K562 (cell line): ENCODE results near the gene RNF150. TPM values are rescaled to one million over a fixed set of nuclear protein-coding genes. Genes with fewer than 3 reads are reported as not detected.

ENCODE experiments used
- ATAC-seq: fragments of 200-7000 bp; cut with Tn5 transposase; 3 replicates; pipeline ENCODE4 v1.9.1; 2020; ENCODE audit warnings: moderate library complexity
- BruUV-seq: library from RNA; stranded (reverse); fragments of 400-500 nt; replicated peaks from 2 replicates; lab custom pipeline; 2021; lab: Mats Ljungman, UMichigan
- CTCF ChIA-PET: fragments of 300-600 bp; formaldehyde crosslinking; extraction: SDS; loops from one replicate; lab custom pipeline; 2021; ENCODE audit warnings: low intra/inter-chr PET ratio; lab: Yijun Ruan, JAX
- POLR2A ChIA-PET: fragments of 300-600, 350-650 bp; sonication (Branson Sonifier 250); formaldehyde crosslinking; extraction: SDS; loops from one replicate; lab custom pipeline; 2021; ENCODE audit warnings: antibody characterized with exemption, inconsistent platforms; lab: Yijun Ruan, JAX
- DNase-seq, 4 experiments: peaks; one replicate each; pipeline versions ENCODE4 v3.0.0 to v3.0.0-alpha.2; 2011 to 2018; ENCODE audit warnings: low spot score in 3 of 4, mixed read lengths in 3 of 4; ENCODE audit errors: extremely low read depth in 1 of 4
- FAIRE-seq: peaks from 2 replicates; lab custom pipeline; 2011; peaks lifted over from hg19 to GRCh38; lab: Jason Lieb, UNC
- H2AFZ ChIP-seq: 2 replicates; pipeline ENCODE4 v1.6.0; 2011; ENCODE audit warnings: low read depth, low read length, control low read depth, inconsistent platforms
- H3K27ac ChIP-seq: fragments of 200-600 bp; 3 replicates; pipeline ENCODE4 v1.8.0; 2011; ENCODE audit warnings: low read depth, mild to moderate bottlenecking, control low read depth, inconsistent platforms, low read length, moderate library complexity, mixed read lengths; ENCODE audit errors: extremely low read depth
- H3K27me3 ChIP-seq, 2 experiments: fragments of 300-600 bp in 1 of 2; 2 replicates in 1 of 2; 3 replicates in 1 of 2; pipeline versions ENCODE4 v1.6.0 to v1.8.0; 2011; ENCODE audit warnings: inconsistent platforms in 2 of 2, low read length in 2 of 2, mild to moderate bottlenecking in 1 of 2, mixed read lengths in 1 of 2, moderate library complexity in 1 of 2; ENCODE audit not compliant: control insufficient read depth in 2 of 2, insufficient read depth in 2 of 2
- H3K36me3 ChIP-seq: fragments of 300-600 bp; 3 replicates; pipeline ENCODE4 v1.8.0; 2011; ENCODE audit warnings: mild to moderate bottlenecking, low read length, inconsistent platforms; ENCODE audit not compliant: control insufficient read depth, insufficient read depth
- H3K4me1 ChIP-seq, 2 experiments: fragments of 200-600 bp in 1 of 2; replicated peaks in 1 of 2; 2 replicates in 1 of 2; 3 replicates in 1 of 2; pipeline versions ENCODE4 v1.5.1 to v1.8.0; 2011; ENCODE audit warnings: inconsistent platforms in 2 of 2, low read length in 2 of 2, mild to moderate bottlenecking in 1 of 2, mixed read lengths in 1 of 2, moderate library complexity in 1 of 2; ENCODE audit not compliant: control insufficient read depth in 2 of 2, insufficient read depth in 2 of 2
- H3K4me2 ChIP-seq: 2 replicates; pipeline ENCODE4 v1.6.1; 2011; ENCODE audit warnings: low read length, control low read depth, inconsistent platforms, mixed read lengths; ENCODE audit not compliant: insufficient read depth
- H3K4me3 ChIP-seq: fragments of 200-600 bp; sonication (generic), shearing (Covaris generic); 2 replicates; pipeline ENCODE4 v1.5.1; 2016; ENCODE audit warnings: control low read depth, inconsistent platforms
- H3K79me2 ChIP-seq: fragments of 200-600 bp; 3 replicates; pipeline ENCODE4 v1.8.0; 2011; ENCODE audit warnings: low read length, inconsistent platforms; ENCODE audit not compliant: control insufficient read depth, insufficient read depth
- H3K9ac ChIP-seq, 2 experiments: 2 replicates each; pipeline versions ENCODE4 v1.6.0 to v1.6.1; 2011; ENCODE audit warnings: low read depth in 2 of 2, low read length in 2 of 2, control low read depth in 1 of 2, inconsistent platforms in 1 of 2, mild to moderate bottlenecking in 1 of 2, mixed read lengths in 1 of 2; ENCODE audit not compliant: insufficient read depth in 1 of 2
- H3K9me1 ChIP-seq: one replicate; pipeline ENCODE4 v1.6.0; 2011; ENCODE audit warnings: inconsistent platforms, mild to moderate bottlenecking, low read length, moderate library complexity; ENCODE audit not compliant: control insufficient read depth, insufficient read depth
- H3K9me3 ChIP-seq: replicated peaks from 2 replicates; pipeline ENCODE4 v1.5.1; 2011; ENCODE audit warnings: low read depth, low read length, inconsistent platforms; ENCODE audit not compliant: control insufficient read depth, insufficient read depth
- H4K20me1 ChIP-seq: replicated peaks from 2 replicates; pipeline ENCODE4 v1.6.1; 2011; ENCODE audit warnings: low read length, inconsistent platforms, mixed read lengths; ENCODE audit not compliant: control insufficient read depth, insufficient read depth
- CEBPB ChIP-seq: fragments of 450-650 bp; IDR thresholded peaks from 2 replicates; pipeline ENCODE4 v1.6.1; 2016; ENCODE audit warnings: missing genetic modification characterization, missing compliant biosample characterization
- EGR1 ChIP-seq: fragments of 450-650 bp; conservative IDR thresholded peaks from 2 replicates; pipeline ENCODE4 v1.6.1; 2017; ENCODE audit warnings: mild to moderate bottlenecking
- HES1 ChIP-seq: fragments of 450-650 bp; IDR thresholded peaks from 2 replicates; pipeline ENCODE4 v1.6.1; 2016; ENCODE audit warnings: low read depth, mild to moderate bottlenecking, moderate library complexity
- NEUROD1 ChIP-seq: fragments of 150-350 bp; IDR thresholded peaks from 2 replicates; pipeline ENCODE4 v1.6.1; 2014; ENCODE audit warnings: borderline replicate concordance, low read length, low read depth; ENCODE audit not compliant: partially characterized antibody
- NFATC3 ChIP-seq: fragments of 450-650 bp; IDR thresholded peaks from 2 replicates; pipeline ENCODE4 v1.6.1; 2017; ENCODE audit warnings: mild to moderate bottlenecking
- SIRT6 ChIP-seq: IDR thresholded peaks from one replicate; pipeline ENCODE4 v1.6.1; 2012; ENCODE audit warnings: low read depth, mild to moderate bottlenecking, control low read depth, inconsistent platforms, low read length, moderate library complexity
- SMAD3 ChIP-seq: fragments of 450-650 bp; formaldehyde crosslinking; conservative IDR thresholded peaks from 2 replicates; pipeline ENCODE4 v1.4.0; 2020; ENCODE audit warnings: mild to moderate bottlenecking
- ZKSCAN3 ChIP-seq: fragments of 250-450 bp; sonication (Bioruptor Pico); IDR thresholded peaks from 2 replicates; pipeline ENCODE4 v1.4.0; 2020
- WGBS: fragments of 100-300 bp; shearing (Covaris generic); methylation state at CpG from one replicate; pipeline ENCODE4 v1.1.6; 2016; ENCODE audit warnings: low coverage, mixed read lengths; ENCODE audit not compliant: insufficient coverage; ENCODE audit errors: missing lambda C conversion rate; 5-methylcytosine and 5-hydroxymethylcytosine counted together
- in situ Hi-C: fragments of 300-500 bp; cut with MboI; formaldehyde crosslinking; loops from 4 replicates; pipeline ENCODE4 v1.15.0; 2018; ENCODE audit warnings: inconsistent platforms, mixed read lengths
- intact Hi-C: fragments of 100-400 bp; cut with micrococcal nuclease; formaldehyde crosslinking; loops from 2 replicates; pipeline ENCODE4 v1.14.2; 2022
- polyA plus RNA-seq, 8 experiments: library from polyadenylated mRNA; depleted of rRNA in 4 of 8; stranded (reverse) in 5 of 8; unstranded in 3 of 8; fragments of >200 nt; fragmentation: Nextera tagmentation in 2 of 8; fragmentation: Illumina TruSeq in 1 of 8; extraction: Ambion mirVana in 2 of 8; extraction: Trizol in 1 of 8; gene quantifications; 2 replicates each; pipeline versions ENCODE4 v1.2.1 to v1.2.3, GENCODE V29; 2011 to 2014; ENCODE audit warnings: inconsistent platforms in 1 of 8, missing spikeins in 1 of 8
- total RNA-seq, 7 experiments: library from RNA; depleted of rRNA in 6 of 7; stranded (reverse); fragments of >200 nt in 6 of 7; fragmentation: Illumina TruSeq in 2 of 7; extraction: Trizol in 2 of 7; gene quantifications; 2 replicates each; pipeline versions ENCODE4 v1.2.1 to v1.2.3, GENCODE V29; 2011 to 2021; ENCODE audit warnings: low replicate concordance in 1 of 7

The RNF150 gene
- total and polyA plus RNA-seq, 9 of the 15 experiments (the other 6 are each of a cell fraction or from before 2014, with no cell fraction given) = 0.09 TPM; not detected in 8

- no peak overlapping the region for H3K4me3 ChIP-seq
- H4K20me1 ChIP-seq = no peaks in the 10 kb centered on the region
- in situ Hi-C loops = no loop called here
- H3K4me2 ChIP-seq = no peak overlapping the region
- intact Hi-C loops = no loop called here
- H3K27ac ChIP-seq = no peak overlapping the region
- H2AFZ ChIP-seq = no peak overlapping the region
- H3K9me1 ChIP-seq = no peaks in the 10 kb centered on the region
- H3K4me1 ChIP-seq = no peaks in the 10 kb centered on the region
- no peaks in the 10 kb centered on the region for H3K79me2 ChIP-seq
- H3K36me3 ChIP-seq = no peaks in the 10 kb centered on the region
- FAIRE-seq = no peak
- H3K9ac ChIP-seq = no peak overlapping the region
- DNase-seq = no peak
- no peaks in the 10 kb centered on the region for H3K27me3 ChIP-seq
- 4% methylated on average over 4 of the region's 4 CpGs for WGBS
- TF ChIP-seq CEBPB (tag) (peak; percentile 24; the same call in 1 of the 2 replicates), NFATC3 (no peak)
- ChIA-PET POLR2A (no interaction called here), CTCF (no interaction called here)
- no peak for ATAC-seq
- H3K9me3 ChIP-seq = no peaks in the 10 kb centered on the region
- no TSS peak for BruUV-seq
Observed at GRCh38 chr4:141006242-141006802, 126.9 kb downstream of the RNF150 start.

GRCh38 chr4:141004823-141005222 lies 128.4 kb downstream of the RNF150 start:
- Histone ChIP-seq H3K79me2 (no peaks in the 10 kb centered on the region), H3K27me3 (no peaks in the 10 kb centered on the region)
- TF ChIP-seq ZKSCAN3 (CRISPR knock-in tag) = no peak
- TF ChIP-seq SMAD3 (CRISPR knock-in tag) = no peak
- no peak for TF ChIP-seq HES1
- no peak for TF ChIP-seq NEUROD1
- TF ChIP-seq EGR1 = no peak
- TF ChIP-seq SIRT6 = no peak
- TF ChIP-seq, all 486 proteins: peak for 0
- ChIA-PET CTCF (no interaction called here), POLR2A (no interaction called here)
- DNase-seq (no peak), ATAC-seq (no peak), FAIRE-seq (no peak)
- intact Hi-C loops (no loop called here), in situ Hi-C loops (no loop called here)
- no peaks in the 10 kb centered on the region for H3K9me1 ChIP-seq
- H3K4me2 ChIP-seq = no peak overlapping the region
- no peak overlapping the region for H2AFZ ChIP-seq
- H3K4me1 ChIP-seq = no peaks in the 10 kb centered on the region
- 0% methylated on average over 2 of the region's 2 CpGs for WGBS
- no peaks in the 10 kb centered on the region for H3K9me3 ChIP-seq
- H3K27ac ChIP-seq = no peak overlapping the region
- no TSS peak for BruUV-seq
- no peak overlapping the region for H3K9ac ChIP-seq
- H4K20me1 ChIP-seq = no peaks in the 10 kb centered on the region
- no peaks in the 10 kb centered on the region for H3K36me3 ChIP-seq
- H3K4me3 ChIP-seq = no peak overlapping the region
